Gastroesophageal sphincter (tissue), 3 donors: ENCODE measurements around the gene NUP98.

Experiments
- POLR2A ChIP-seq, 2 donors: fragments of 450-650 bp; IDR thresholded peaks; one replicate each; pipeline ENCODE4 v1.6.1; 2017; ENCODE audit warnings: antibody characterized with exemption in 2 of 2, mild to moderate bottlenecking in 2 of 2, moderate library complexity in 1 of 2
- POLR2AphosphoS5 ChIP-seq: sonication (generic); formaldehyde crosslinking; IDR thresholded peaks from one replicate; pipeline ENCODE4 v1.6.1; 2017; ENCODE audit warnings: antibody characterized with exemption
- TF ChIP-seq, protein P1 (sequence below), 4 experiments: fragments of 200-600 bp in 2 of 4; fragments of 450-650 bp in 2 of 4; sonication (generic) in 1 of 4; IDR thresholded peaks; one replicate each; pipeline ENCODE4 v1.5.1; 2017 to 2019; ENCODE audit warnings: antibody characterized with exemption in 4 of 4, mild to moderate bottlenecking in 2 of 4, moderate library complexity in 2 of 4

DNA sequence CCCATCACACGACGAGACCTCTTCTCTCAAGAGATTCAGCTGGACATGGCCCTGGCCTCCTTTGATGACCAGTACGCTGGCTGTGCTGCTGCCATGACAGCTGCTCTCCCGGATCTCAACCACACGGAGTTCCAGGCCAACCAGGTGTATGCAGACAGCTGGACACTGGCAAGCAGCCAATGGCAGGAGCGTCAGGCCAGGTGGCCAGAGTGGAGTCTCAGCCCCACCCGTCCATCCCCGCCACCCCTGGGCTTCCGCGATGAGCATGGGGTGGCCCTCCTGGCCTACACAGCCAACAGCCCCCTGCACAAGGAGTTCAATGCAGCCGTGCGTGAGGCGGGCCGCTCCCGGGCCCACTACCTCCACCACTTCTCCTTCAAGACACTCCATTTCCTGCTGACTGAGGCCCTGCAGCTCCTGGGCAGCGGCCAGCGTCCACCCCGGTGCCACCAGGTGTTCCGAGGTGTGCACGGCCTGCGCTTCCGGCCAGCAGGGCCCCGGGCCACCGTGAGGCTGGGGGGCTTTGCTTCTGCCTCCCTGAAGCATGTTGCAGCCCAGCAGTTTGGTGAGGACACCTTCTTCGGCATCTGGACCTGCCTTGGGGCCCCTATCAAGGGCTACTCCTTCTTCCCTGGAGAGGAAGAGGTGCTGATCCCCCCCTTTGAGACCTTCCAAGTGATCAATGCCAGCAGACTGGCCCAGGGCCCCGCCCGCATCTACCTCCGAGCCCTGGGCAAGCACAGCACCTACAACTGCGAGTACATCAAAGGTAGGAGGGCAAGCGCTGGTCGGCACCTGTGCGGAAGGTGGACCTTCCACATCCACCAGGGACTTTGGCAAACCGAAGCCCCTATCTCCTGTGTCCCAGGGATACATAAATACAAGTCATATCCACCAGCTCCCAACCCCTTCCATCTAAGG is 137.5 kb downstream of the NUP98 start:
- no peak for TF ChIP-seq POLR2A (IDR thresholded peaks at IDR 0.05)
- TF ChIP-seq, protein P1, sequence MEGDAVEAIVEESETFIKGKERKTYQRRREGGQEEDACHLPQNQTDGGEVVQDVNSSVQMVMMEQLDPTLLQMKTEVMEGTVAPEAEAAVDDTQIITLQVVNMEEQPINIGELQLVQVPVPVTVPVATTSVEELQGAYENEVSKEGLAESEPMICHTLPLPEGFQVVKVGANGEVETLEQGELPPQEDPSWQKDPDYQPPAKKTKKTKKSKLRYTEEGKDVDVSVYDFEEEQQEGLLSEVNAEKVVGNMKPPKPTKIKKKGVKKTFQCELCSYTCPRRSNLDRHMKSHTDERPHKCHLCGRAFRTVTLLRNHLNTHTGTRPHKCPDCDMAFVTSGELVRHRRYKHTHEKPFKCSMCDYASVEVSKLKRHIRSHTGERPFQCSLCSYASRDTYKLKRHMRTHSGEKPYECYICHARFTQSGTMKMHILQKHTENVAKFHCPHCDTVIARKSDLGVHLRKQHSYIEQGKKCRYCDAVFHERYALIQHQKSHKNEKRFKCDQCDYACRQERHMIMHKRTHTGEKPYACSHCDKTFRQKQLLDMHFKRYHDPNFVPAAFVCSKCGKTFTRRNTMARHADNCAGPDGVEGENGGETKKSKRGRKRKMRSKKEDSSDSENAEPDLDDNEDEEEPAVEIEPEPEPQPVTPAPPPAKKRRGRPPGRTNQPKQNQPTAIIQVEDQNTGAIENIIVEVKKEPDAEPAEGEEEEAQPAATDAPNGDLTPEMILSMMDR (IDR thresholded peaks at IDR 0.05) = no peak
- TF ChIP-seq POLR2AphosphoS5 = no peak
